HT-29 (cell line): ENCODE measurements around the gene LRRC25. TPM values are rescaled to one million over a fixed set of nuclear protein-coding genes. Genes with fewer than 3 reads are reported as not detected.
A peak's percentile ranks its signal among the peaks of the same experiment; 100 is the strongest.

Source experiments
- DNase-seq: peaks from one replicate; pipeline ENCODE4 v3.0.0-alpha.2; 2015; ENCODE audit warnings: low spot score
- total RNA-seq: library from RNA; depleted of rRNA; stranded (reverse); fragments of >200 nt; shearing (Covaris generic); gene quantifications from 2 replicates; pipeline ENCODE4 v1.2.3, GENCODE V29; 2014

LRRC25 gene
- total RNA-seq, 1 experiment from 2014 or later = not detected

DNA sequence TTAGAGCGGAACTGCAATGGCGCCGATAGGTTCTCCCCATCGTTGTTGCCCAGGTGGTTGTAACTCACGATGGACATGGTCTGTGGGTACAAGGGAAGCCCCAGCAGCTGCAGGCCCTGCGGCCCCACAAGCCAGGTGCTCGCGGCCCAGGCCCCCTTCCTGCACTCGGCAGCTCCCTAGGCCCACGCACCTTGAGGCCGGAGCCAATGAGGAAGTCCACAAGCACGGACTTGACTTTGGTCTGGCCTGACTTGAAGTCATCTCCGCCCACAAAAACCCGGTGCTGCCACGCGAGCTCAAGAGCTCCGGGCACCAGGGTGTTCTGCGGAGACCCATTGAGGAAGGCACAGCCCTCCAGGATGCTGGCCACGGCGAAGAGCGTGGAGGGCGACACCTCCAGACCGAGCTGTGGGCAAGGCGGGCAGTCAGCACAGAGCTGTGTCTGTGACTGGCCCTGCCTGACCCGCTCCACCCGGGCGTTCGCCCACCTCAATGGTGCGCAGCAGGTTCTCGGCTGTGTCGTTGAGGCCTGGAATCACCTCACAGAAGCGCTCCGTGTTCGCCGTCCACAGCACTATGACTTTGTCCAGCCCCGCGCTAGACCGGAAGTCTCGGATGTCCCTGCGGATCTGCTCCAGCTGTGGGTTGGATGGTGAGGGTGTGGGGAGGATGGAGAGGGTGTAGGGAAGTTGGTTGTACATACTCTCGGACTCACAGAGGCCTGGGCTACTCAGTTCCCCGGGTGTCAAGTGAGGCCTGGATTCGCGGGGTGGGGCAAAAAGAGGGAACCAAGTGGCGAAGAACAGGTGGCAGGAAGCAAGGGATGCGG lies 38.6 kb upstream of the LRRC25 start:
- no peak for DNase-seq

DNA sequence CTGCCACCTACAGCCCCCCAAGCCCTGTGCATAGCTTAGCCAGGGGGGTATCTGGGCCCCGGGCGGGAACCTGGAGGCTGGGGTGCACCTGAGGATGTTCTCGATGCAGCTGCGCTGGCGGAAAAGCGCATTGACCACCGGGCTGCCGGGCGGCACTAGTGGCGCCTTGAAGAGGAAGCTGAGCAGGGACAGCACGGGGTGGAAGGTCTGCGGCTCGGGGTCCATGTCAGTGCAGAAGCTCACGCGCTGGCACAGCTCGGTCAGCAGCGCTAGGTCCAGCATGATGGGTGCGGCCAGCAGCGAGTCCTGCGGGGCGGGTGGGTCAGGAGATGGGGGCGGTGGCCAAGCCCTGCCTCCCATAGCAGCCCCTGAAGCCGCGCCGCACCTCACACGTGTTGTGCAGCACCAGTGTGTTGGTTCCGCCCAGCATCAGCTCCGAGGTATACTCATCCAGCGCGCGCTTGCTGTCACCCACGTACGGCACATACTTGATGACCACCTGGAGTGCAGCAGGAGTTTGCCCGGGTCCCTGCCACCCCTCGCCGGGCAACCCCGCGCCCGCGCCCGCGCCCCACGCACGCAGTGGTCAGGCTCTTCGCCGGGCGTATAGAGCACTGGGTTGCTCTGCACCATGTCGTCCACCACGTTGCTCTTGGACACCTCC lies 37.9 kb upstream of the LRRC25 start:
- DNase-seq = no peak

DNA sequence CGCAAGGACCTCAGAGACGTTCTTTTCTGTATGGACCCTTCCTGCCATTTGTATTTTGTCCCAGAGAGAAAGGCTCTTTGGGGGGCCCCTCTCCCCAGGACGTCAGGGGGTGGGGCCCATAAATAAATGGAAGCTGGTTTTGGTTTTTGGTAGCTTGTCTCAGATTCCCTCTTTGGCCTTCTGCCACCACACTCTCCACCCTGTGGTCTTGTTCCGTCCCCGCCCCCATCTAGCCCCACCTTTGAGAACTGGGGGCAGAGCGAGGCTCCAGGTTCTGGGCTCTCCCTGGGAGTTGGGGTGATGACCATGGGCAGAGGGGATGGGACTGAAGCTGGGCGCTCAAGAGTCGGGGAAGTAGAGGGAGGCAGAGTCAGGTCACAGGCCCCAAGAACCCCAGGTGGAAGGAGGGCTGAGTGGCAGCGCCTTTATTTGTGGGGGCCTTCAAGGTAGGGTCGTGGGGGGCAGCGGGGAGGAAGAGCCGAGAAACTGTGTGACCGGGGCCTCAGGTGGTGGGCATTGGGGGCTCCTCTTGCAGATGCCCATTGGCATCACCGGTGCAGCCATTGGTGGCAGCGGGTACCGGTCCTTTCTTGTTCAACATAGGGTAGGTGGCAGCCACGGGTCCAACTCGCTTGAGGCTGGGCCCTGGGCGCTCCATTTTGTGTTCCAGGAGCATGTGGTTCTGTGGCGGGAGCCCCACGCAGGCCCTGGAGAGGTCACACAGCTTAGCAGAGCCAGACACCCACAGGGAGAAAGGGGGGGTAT lies 37.2 kb upstream of the LRRC25 start:
- DNase-seq = no peak

DNA sequence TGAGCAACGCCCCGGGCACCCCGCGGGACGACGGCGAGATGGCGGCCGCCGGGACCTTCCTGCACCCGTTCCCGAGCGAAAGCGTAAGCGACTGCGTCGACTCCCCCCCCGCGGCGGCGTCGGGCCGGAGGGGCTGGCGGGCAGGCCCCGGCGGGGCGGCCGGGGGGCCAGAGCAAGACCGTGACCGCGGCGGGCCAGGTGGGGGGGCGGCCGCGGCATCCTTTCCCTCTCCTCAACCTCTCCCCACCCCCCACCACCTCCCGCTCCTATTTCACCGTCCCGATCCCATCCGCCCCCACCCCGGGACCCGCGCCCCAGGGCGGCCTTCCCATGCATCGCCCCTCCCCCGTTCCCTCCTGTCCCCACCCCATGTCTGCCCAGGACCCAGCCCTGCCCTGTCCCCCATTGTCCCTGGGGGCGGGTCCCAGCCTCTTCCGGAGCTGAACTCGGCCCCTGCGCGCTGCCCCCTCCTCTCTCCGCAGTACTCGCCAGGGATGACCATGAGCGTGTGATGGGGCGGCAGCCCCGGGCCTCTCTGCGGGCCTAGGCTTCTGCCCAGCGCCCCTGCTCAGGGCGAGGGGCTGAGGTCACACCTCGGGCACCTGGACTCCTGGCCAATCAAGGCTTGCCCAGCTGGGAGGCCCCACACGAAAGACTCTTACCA lies 36.4 kb upstream of the LRRC25 start:
- no peak for DNase-seq

DNA sequence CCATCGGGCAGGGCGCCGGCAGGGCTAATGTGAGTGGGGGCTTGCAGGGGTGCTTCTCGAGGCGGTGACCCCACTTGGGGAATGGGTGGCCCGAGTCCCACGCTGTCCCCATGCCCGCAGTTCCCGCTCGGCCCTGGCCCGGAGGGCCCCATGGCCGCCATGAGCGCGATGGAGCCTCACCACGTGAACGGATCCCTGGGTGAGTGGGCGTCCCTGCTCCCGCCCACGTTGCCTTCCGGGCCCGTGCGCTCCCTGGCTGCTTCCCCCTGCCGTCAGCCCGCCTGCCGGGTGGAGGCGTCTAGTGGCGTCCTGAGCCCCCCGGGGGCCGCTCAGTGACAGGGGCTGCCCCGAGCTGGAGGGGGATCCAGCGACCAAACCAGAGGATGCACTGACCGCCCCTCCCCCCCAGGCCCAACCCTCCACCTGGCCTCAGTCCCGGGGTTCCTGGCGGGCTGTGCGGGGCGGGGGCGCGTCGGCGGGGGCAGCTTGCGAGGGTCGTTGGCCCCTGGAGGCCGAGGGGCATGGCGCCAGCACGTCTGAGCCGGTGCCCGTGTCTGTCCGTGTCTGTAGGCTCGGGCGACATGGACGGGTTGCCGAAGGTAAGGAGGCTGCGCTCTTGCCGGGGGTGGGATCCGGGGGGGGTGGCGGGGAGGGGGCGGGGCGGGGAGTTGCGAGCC lies 35.7 kb upstream of the LRRC25 start:
- DNase-seq = no peak

DNA sequence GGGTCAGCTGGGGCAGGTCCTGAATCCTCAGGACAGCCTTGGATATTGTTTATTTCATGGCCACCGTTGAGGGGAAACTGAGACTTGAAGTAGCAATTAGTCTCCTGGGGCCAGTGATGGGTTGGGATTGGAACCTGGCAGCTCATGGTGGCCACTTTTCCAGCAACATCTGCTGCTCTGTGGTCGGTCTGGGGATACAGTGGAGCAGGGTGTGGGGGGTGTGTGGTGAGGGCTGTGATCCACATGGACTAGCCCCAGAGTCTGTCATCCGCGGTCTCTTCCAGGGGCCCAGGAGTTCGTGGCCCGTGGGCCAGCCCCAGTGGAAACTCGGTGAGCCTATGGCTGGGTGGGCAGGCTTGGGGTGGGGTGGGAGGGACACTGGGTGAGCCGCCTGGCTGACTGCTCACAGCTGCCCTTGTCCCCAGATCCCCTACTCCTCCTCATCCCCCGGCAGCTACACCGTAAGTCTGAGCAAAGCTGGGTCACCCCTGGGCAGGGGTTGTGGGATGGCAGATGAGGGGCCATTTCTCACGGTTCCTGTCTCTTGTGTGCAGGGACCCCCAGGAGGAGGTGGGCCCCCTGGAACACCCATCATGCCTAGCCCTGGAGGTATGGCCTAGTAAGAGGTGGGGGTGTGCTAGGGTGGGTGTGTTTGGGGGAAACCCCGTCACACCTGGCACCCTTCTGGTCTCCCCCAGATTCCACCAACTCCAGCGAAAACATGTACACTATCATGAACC lies 35.0 kb upstream of the LRRC25 start:
- DNase-seq = no peak

DNA sequence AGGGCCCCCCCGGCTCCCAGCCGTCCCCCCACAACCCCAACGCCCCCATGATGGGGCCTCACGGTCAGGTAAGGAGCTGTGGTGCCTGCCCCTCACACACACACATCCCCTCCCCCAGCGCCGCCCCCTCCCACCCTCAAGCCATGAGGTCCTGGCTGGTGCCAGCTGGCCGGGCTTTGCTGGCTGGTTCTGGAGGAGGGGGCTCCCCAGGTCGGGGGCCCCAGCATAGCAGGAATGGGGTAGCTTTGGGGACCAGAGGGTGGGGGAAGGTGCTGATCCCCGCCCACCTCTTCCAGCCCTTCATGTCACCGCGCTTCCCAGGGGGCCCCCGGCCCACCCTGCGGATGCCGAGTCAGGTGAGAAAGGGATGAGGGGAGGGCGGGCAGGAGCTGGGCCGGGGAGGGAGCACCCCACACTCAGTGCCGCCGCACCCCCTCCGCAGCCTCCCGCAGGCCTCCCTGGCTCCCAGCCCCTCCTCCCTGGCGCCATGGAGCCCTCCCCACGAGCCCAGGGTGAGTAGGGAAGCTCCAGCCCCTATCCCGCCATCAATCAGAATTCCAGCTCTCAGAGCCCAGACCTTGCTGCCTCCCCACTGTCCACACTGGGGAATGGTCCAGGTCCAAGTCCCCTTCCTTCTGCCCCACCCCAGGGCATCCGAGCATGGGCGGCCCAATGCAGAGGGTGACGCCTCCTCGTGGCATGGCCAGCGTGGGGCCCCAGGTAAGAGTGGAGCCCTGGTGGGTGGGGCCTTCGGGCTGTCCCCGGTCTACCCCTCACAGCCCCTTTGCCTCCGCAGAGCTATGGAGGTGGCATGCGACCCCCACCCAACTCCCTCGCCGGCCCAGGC lies 34.2 kb upstream of the LRRC25 start:
- no peak for DNase-seq

DNA sequence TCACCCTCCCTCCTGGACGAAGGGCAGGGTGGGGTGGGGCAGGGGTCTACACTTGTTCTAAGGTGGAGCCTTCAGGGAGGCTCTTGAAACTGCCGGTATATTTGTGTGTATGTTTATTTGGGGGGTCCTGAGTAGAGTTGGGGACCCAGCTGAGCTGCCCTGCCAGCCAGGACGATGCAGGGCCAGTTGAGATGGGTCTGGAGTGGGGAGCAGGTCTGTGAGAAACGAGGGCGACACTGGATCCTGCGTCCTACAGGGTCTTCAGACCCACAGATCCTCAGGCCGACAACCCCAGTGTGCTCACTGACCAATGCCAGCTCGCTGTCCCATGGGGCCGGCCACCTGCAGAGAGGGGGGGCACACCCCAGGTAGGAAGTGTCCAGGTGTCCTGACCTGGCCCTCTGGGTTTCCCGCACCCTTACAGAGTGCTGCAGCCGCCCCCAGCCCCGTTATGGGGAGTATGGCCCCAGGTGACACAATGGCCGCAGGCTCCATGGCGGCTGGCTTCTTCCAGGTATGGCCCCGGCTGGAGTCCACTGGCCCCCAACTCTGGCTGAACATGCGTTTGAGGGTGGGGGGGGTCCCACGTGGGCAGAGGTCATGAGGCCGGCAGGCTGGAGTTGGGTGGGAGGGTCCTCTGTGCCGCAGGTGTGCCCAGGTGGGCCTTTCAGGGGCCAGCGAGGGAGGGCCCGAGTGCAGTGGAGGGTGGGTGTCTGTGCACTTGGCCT lies 33.2 kb upstream of the LRRC25 start:
- DNase-seq = no peak

DNA sequence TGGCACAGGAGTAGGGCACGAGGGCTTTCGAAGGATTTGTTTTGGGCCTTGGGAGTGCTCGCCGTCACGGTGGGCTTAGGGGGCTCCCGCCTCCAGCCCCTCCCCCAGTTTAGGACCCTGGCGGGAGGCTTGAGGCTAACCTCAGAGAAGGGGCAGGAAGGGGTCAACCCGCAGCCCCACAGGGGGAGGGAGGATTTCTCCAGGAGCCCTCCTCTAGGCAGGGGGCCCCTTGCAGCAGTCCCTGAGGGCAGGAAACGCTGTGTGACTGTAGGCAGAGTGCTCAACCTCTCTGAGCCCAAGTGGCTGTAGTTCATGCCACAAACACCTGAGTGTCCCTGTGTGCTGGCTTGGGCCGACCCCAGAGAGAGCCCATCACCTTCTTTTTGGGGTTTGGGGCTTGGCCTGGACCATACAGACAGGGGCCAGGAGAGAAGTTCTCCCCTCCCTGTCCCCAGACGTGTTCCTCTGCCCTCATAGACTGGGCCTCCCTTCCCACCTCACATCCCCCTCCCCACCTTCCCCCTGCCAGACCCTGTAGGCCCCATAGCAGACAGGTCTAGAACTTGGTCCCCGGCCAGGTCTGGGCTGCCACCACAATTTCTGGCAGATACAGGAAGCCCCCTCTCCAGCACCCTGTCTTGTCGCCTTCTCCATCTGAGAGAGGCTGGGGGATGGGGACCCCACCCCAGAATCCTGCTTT lies 32.4 kb upstream of the LRRC25 start:
- no peak for DNase-seq

DNA sequence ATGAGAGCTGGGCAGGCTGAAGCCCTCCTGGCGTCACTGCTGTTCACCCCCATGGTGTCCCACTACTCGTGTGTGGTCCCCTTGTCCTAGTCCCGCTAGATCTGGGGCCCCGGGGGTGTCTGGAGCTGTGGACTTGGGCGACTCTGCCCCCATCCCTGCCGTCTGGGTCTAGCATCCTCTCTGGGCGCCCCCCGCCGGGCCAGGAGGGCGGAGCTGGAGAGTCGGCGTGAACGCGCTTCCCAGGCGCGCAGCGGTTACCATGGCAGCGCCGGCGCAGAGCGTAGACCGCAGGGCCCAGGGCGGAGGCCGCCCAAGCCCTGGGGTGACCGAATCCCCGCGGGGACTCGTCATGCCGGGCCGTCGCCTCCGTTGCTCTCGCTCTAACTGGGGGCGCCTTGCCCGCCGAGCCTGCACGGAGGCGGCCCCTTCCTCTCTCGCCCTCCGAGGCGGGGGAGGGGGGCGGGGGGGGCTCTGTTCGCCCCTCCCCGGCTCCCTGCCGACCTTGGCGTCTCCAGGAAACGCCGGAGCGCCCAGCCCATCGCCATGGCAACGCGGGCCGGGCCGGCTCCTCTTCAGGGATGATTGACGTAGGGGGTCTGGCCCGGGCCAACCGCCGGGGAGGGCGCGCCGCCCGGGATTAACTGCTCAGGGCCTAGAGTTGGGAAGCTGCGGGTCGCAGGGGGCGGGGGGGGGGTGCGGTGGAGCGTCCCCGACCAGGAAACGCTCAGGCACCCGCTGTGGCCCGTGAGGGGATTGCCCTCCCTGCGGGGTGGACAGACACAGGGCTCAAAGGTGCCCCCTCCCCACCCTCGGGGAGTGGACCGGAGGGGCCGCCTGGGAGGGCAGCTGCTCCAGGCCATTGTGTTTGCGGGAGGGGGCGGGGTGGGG lies 31.6 kb upstream of the LRRC25 start:
- DNase-seq = peak; percentile 58

DNA sequence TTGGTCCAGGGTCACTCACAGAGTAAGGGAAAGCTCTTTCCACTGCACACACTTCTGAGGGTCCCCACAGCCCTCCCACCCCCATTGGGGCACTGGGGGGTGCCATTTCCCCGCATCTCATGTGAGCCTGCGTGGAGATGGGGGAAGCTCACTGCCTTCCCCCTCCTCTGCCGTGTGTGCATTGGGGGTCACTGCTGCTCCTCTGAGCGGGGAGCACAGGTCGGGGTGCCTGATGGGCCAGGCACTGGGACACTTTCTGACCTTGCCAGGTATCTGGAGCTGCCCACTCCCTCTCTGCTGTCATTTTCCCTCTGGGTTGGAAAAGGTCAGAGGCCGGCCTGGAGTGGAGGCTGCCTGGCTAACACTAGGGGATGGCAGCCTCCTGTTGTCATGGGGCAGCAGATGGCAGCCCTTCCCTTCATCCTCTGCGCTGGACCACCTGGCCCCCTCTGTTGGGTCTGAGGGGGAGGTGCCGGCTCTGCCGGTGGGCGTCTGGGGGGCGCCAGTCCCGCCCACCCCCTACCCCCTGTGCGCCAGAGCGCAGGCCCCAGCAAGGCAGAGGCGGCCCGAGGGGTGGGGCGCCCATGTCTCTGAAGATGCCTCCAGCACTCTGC lies 30.9 kb upstream of the LRRC25 start:
- no peak for DNase-seq

DNA sequence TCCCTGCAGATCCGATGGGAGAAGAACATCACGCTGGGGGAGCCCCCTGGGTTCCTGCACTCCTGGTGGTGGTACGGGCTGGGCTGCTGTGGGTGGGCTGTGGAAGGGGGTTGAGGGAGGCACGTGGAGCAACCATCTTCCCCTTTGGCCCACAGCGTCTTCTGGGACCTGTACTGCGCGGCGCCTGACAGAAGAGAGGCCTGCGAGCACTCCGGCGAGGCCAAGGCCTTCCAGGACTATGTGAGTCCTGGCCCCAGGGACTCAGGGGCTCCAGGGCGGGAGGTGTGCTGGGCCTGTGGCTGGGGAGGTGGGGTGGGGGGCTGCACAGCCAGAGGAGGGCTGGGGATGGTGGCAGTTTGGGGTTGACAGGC lies 30.3 kb upstream of the LRRC25 start:
- DNase-seq = no peak

DNA sequence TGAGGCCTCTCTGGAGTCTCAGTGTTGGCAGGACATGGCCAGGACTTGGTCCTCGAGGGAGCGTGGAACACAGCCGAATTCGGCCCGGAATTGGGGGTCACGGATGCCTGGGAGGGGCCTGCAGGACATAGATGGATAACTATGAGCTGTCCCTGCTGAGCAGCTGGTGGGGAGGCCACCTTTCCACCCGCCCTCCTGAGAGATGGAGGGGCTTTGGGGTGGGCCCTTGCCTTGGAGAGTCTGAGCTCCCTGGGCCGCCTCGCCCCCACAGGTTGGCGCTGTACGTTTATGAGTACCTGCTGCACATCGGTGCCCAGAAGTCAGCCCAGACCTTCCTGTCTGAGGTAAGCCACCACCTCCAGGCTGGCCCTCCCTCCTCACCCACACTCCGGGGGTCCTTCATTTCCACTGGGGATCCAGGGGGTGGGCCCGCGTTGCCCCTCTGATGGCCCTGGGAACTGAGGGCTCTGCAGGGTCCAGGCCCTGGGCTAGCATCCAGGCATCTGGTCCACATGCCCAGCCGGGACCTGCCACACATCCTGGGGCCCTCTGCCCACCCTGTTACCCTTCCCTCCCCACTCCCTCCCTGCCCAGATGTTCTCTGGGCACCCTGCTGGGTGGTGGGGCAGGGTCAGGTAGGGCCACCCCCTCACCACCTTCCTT lies 29.8 kb upstream of the LRRC25 start:
- DNase-seq = no peak

DNA sequence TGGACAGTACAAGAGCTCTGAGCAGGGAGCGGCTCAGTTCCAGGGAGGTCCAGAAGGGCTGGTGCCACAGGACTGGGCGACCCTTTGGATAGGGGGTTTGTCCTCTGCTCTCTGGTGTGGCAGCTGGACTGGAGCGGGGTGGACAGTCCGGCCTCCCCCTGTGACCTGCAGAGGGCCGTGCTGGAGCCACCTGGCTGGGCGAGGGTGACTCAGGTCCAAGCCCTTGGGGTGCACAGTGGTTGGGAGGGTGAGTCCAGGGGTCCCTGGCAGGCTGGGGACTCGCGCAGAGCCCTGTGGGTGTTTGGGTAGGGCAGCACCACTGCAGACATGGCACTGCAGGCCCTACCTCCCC lies 29.0 kb upstream of the LRRC25 start:
- no peak for DNase-seq

DNA sequence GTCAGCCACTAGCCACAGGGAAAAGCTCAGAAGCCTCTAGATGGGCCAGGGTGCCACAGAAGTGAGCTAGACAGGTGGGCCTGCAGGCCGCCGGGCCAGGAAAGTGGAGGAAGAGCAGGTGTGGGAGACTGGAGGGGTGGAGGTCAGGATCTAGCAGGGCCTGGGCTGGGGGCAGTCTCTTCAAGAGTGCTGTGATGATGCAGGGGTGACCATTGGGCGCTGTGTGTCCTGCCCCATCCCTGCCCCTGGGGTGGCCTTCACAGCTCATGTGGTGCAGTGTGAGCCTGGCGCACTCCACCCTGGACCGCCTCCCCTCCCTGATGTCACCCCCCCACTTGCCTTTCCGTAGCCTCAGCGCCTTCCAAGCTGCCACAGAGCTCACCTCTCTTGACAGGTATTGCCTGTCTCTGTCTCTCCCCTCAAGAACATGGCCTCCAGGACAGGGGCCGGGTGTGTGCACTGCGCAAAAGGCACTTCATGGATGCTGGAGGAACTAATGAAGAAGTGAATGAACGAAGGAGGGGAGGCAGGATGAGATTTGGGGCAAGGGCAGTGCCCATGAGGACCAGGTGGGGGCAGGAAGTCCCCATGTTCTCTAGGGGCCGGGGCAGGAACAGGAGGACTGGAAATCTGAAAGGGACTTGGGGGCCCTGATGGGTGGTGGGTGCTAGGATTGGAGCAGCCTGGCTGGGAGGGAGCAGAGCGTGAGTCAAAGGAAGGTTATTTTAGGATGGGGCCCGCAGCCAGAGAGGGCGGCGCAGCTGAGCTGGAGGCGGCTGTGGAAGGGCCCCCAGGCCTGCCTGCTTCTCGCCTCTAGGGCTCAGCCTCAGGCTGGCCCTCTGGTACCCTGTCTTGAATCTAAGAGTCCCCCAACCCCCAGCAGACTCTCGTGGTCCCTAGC lies 28.3 kb upstream of the LRRC25 start:
- DNase-seq = no peak
